Mesenchymal stem cell (in vitro differentiated cells and primary cell): Measurements from ENCODE around the gene DPEP3.
A peak's percentile ranks its signal among the peaks of the same experiment; 100 is the strongest.

ENCODE experiments used
- DNase-seq: peaks from one replicate; pipeline ENCODE4 v3.0.0-alpha.2; 2013
- H2AFZ ChIP-seq: one replicate; pipeline ENCODE4 v1.6.1; 2013; ENCODE audit warnings: low read depth, mild to moderate bottlenecking, control low read depth, inconsistent platforms, low read length, moderate library complexity
- H2AK5ac ChIP-seq: 2 replicates; pipeline ENCODE4 v1.6.1; 2013; ENCODE audit warnings: low read length, moderate library complexity, mild to moderate bottlenecking, inconsistent platforms; ENCODE audit not compliant: severe bottlenecking
- H2BK120ac ChIP-seq: one replicate; pipeline ENCODE4 v1.6.1; 2013; ENCODE audit warnings: low read depth, mild to moderate bottlenecking, inconsistent platforms, low read length, moderate library complexity
- H2BK12ac ChIP-seq, 2 experiments: one replicate each; pipeline ENCODE4 v1.6.1; 2013; ENCODE audit warnings: inconsistent platforms in 2 of 2, low read length in 2 of 2, mild to moderate bottlenecking in 2 of 2, moderate library complexity in 2 of 2, control low read depth in 1 of 2
- H2BK15ac ChIP-seq: one replicate; pipeline ENCODE4 v1.6.1; 2013; ENCODE audit warnings: mild to moderate bottlenecking, low read depth, inconsistent platforms; ENCODE audit not compliant: poor library complexity, severe bottlenecking
- H2BK5ac ChIP-seq: 2 replicates; pipeline ENCODE4 v1.6.1; 2013; ENCODE audit warnings: low read depth, mild to moderate bottlenecking, low read length, control low read depth, inconsistent platforms; ENCODE audit not compliant: poor library complexity, severe bottlenecking
- H3K14ac ChIP-seq, 2 experiments: one replicate each; pipeline ENCODE4 v1.6.1; 2013; ENCODE audit warnings: inconsistent platforms in 2 of 2, low read length in 2 of 2, control low read depth in 1 of 2, mild to moderate bottlenecking in 1 of 2, moderate library complexity in 1 of 2
- H3K18ac ChIP-seq, 2 experiments: one replicate each; pipeline ENCODE4 v1.6.1; 2013; ENCODE audit warnings: inconsistent platforms in 2 of 2, low read length in 2 of 2, control low read depth in 1 of 2, low read depth in 1 of 2, mild to moderate bottlenecking in 1 of 2
- H3K23ac ChIP-seq, 2 experiments: one replicate each; pipeline ENCODE4 v1.6.1; 2013; ENCODE audit warnings: inconsistent platforms in 2 of 2, low read length in 2 of 2, mild to moderate bottlenecking in 2 of 2, moderate library complexity in 2 of 2, control low read depth in 1 of 2
- H3K27ac ChIP-seq: 2 replicates; pipeline ENCODE4 v1.5.1; 2013; ENCODE audit warnings: mild to moderate bottlenecking, moderate library complexity, low read length, control low read depth, inconsistent platforms; ENCODE audit not compliant: poor library complexity, severe bottlenecking
- H3K27me3 ChIP-seq, 2 experiments: 2 replicates each; pipeline versions ENCODE4 v1.6.1 to v1.7.0; 2013; ENCODE audit warnings: low read length in 2 of 2, mild to moderate bottlenecking in 2 of 2, moderate library complexity in 2 of 2, control low read depth in 1 of 2, inconsistent platforms in 1 of 2; ENCODE audit not compliant: control insufficient read depth in 1 of 2, insufficient read depth in 1 of 2
- H3K36me3 ChIP-seq, 2 experiments: 2 replicates each; pipeline versions ENCODE4 v1.6.1 to v1.7.0; 2013; ENCODE audit warnings: low read length in 2 of 2, control low read depth in 1 of 2, inconsistent platforms in 1 of 2, low read depth in 1 of 2, mild to moderate bottlenecking in 1 of 2; ENCODE audit not compliant: insufficient read depth in 2 of 2, control insufficient read depth in 1 of 2
- H3K4ac ChIP-seq, 2 experiments: one replicate each; pipeline ENCODE4 v1.6.1; 2013; ENCODE audit warnings: inconsistent platforms in 2 of 2, low read length in 2 of 2, mild to moderate bottlenecking in 2 of 2, moderate library complexity in 2 of 2, control low read depth in 1 of 2, low read depth in 1 of 2
- H3K4me1 ChIP-seq: 2 replicates; pipeline ENCODE4 v1.6.1; 2013; ENCODE audit warnings: low read depth, low read length, control low read depth; ENCODE audit not compliant: control insufficient read depth, insufficient read depth
- H3K4me2 ChIP-seq: 2 replicates; pipeline ENCODE4 v1.6.1; 2013; ENCODE audit warnings: low read length, mild to moderate bottlenecking, inconsistent platforms; ENCODE audit not compliant: poor library complexity, severe bottlenecking
- H3K4me3 ChIP-seq, 2 experiments: 2 replicates each; pipeline versions ENCODE4 v1.5.1 to v1.7.0; 2013; ENCODE audit warnings: low read length in 2 of 2, mild to moderate bottlenecking in 2 of 2, control low read depth in 1 of 2, low read depth in 1 of 2; ENCODE audit not compliant: insufficient read depth in 1 of 2
- H3K79me1 ChIP-seq: replicated peaks from 2 replicates; pipeline ENCODE4 v1.6.1; 2013; ENCODE audit warnings: mild to moderate bottlenecking, control low read depth, low read length, inconsistent platforms; ENCODE audit not compliant: poor library complexity, severe bottlenecking
- H3K9ac ChIP-seq: 2 replicates; pipeline ENCODE4 v1.7.0; 2013; ENCODE audit warnings: mild to moderate bottlenecking, low read length, moderate library complexity
- H3K9me3 ChIP-seq: 2 replicates; pipeline ENCODE4 v1.7.0; 2013; ENCODE audit warnings: mild to moderate bottlenecking, low read length; ENCODE audit not compliant: control insufficient read depth
- H4K8ac ChIP-seq: one replicate; pipeline ENCODE4 v1.6.1; 2013; ENCODE audit warnings: inconsistent platforms, mild to moderate bottlenecking, low read length, moderate library complexity
- H4K91ac ChIP-seq: one replicate; pipeline ENCODE4 v1.6.1; 2013; ENCODE audit warnings: mild to moderate bottlenecking, low read length, inconsistent platforms
- whole genome bisulfite sequencing: methylation state at CpG from one replicate; pipeline ENCODE4 v1.1.7; 2013; ENCODE audit warnings: mixed read lengths; 5-methylcytosine and 5-hydroxymethylcytosine counted together

Gene DPEP3

DNA sequence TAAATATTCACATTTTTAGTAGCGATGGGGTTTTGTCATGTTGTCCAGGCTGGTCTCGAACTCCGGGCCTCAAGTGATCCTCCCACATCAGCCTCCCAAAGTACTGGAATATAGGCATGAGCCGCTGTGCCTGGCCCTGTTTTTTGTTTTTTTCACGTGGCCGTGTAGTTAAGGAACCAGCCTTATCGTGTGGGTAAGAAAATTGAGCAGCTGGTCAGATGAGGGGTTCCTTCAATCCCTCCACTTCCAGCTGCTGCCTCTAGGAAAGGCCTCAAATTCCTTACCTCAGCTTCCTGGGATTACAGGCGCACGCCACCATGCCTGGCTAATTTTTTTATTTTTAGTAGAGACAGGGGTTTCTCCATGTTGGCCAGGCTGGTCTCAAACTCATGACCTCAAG is 24.9 kb upstream of the DPEP3 start:
- Histone ChIP-seq H4K91ac (no peak overlapping the region), H3K4me1 (peaks cover 1% of the 10 kb centered on the region), H2BK5ac (no peak overlapping the region), H2BK120ac (no peak overlapping the region), H3K18ac (no peak overlapping the region), H2AFZ (no peak overlapping the region), H2AK5ac (no peak overlapping the region), H3K4me3 (no peak overlapping the region), H2BK15ac (no peak overlapping the region), H4K8ac (no peak overlapping the region), H3K9ac (no peak overlapping the region), H2BK12ac (no peak overlapping the region), H3K14ac (no peak overlapping the region), H3K79me1 (no peaks in the 10 kb centered on the region), H3K36me3 (no peaks in the 10 kb centered on the region), H3K27ac (no peak overlapping the region), H3K9me3 (no peaks in the 10 kb centered on the region), H3K23ac (no peak overlapping the region), H3K4me2 (no peak overlapping the region), H3K27me3 (peaks cover 0 to 10% of the 10 kb centered on the region in 2 experiments), H3K4ac (no peak overlapping the region)
- 95% methylated on average over 7 of the region's 9 CpGs for WGBS
- no peak for DNase-seq

DNA sequence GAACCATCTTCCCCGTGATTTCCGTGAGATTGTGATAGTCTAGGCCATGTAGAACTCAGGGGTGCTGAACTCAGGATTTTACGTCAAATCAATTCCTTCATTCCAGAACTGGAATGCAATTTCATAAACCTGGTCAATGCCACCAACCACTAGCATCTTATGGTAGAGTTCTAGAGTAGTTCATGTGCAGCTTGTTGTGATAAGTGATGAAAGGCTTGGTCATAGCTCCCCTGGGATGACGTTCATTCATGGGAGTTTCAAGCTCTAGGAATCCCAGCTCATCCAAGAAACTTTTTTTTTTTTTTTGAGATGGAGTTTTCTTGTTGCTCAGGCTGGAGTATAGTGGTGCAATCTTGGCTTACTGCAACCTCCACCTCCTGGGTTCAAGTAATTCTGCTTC is 22.7 kb upstream of the DPEP3 start:
- H3K4me3 ChIP-seq, result no peak overlapping the region
- H4K91ac ChIP-seq, result no peak overlapping the region
- H3K9me3 ChIP-seq, result no peaks in the 10 kb centered on the region
- H3K27ac ChIP-seq, result no peak overlapping the region
- H3K9ac ChIP-seq, result no peak overlapping the region
- DNase-seq, result peak; percentile 16
- H3K4me2 ChIP-seq, result no peak overlapping the region
- H3K27me3 ChIP-seq, result peaks cover 0 to 4% of the 10 kb centered on the region in 2 experiments
- H3K23ac ChIP-seq, result no peak overlapping the region
- H3K18ac ChIP-seq, result no peak overlapping the region
- no peak overlapping the region for H4K8ac ChIP-seq
- H3K4ac ChIP-seq, result no peak overlapping the region
- no peak overlapping the region for H2BK12ac ChIP-seq
- no peaks in the 10 kb centered on the region for H3K36me3 ChIP-seq
- WGBS, result 69% methylated on average over 3 of the region's 4 CpGs
- H2BK120ac ChIP-seq, result no peak overlapping the region
- H2AFZ ChIP-seq, result no peak overlapping the region
- peaks cover 1% of the 10 kb centered on the region for H3K4me1 ChIP-seq
- H3K79me1 ChIP-seq, result no peaks in the 10 kb centered on the region
- no peak overlapping the region for H2BK15ac ChIP-seq
- H3K14ac ChIP-seq, result no peak overlapping the region
- no peak overlapping the region for H2BK5ac ChIP-seq
- H2AK5ac ChIP-seq, result no peak overlapping the region

- Histone ChIP-seq H2BK15ac (no peak overlapping the region), H3K9ac (no peak overlapping the region), H3K36me3 (no peaks in the 10 kb centered on the region), H3K9me3 (no peaks in the 10 kb centered on the region), H2AK5ac (no peak overlapping the region), H3K4me2 (no peak overlapping the region), H3K79me1 (no peaks in the 10 kb centered on the region), H3K23ac (no peak overlapping the region), H2BK12ac (no peak overlapping the region), H3K4me1 (no peaks in the 10 kb centered on the region), H2BK120ac (no peak overlapping the region), H3K4ac (no peak overlapping the region), H3K27ac (no peak overlapping the region), H3K14ac (no peak overlapping the region), H4K8ac (no peak overlapping the region), H4K91ac (no peak overlapping the region), H3K27me3 (peaks cover 0 to 4% of the 10 kb centered on the region in 2 experiments), H3K18ac (no peak overlapping the region), H2AFZ (no peak overlapping the region), H2BK5ac (no peak overlapping the region), H3K4me3 (no peak overlapping the region)
- DNase-seq, result peak; percentile 13
- WGBS, result 54% methylated on average over 3 of the region's 3 CpGs
Observed at GRCh38 chr16:68000450-68000849, 20.2 kb upstream of the DPEP3 start.

DNA sequence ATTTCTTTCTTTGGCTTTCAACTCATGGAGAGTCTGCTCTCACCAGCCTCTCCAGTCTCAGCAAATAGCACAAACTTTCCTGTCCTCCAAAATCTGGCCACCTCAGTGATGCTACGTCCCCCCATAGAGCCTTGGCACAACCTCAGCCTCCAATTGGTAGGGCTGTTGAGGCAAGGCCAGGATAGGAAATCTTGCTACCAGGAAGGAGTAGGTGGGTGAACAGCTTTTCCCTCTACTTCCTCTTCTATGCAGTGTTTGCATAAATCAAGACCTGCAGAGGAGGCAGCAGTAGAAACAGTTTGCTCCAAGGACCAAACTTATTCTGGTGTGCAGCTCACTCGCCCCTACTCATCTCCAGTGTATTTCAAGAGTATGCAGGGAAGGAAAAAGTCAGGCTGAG is 19.7 kb upstream of the DPEP3 start:
- no peak overlapping the region for H3K4me2 ChIP-seq
- H2BK12ac ChIP-seq, result no peak overlapping the region
- no peak overlapping the region for H2BK5ac ChIP-seq
- no peak overlapping the region for H2AK5ac ChIP-seq
- H3K4ac ChIP-seq, result no peak overlapping the region
- 83% methylated on average over 1 of the region's 2 CpGs for WGBS
- no peaks in the 10 kb centered on the region for H3K9me3 ChIP-seq
- no peak overlapping the region for H2AFZ ChIP-seq
- no peak overlapping the region for H3K27ac ChIP-seq
- H3K4me3 ChIP-seq, result no peak overlapping the region
- H3K23ac ChIP-seq, result no peak overlapping the region
- H2BK15ac ChIP-seq, result no peak overlapping the region
- no peaks in the 10 kb centered on the region for H3K36me3 ChIP-seq
- H3K9ac ChIP-seq, result no peak overlapping the region
- H3K4me1 ChIP-seq, result no peaks in the 10 kb centered on the region
- H3K18ac ChIP-seq, result peak overlapping the region in 1 of 2 experiments; percentile 43
- H3K27me3 ChIP-seq, result peaks cover 0 to 4% of the 10 kb centered on the region in 2 experiments
- no peaks in the 10 kb centered on the region for H3K79me1 ChIP-seq
- H4K91ac ChIP-seq, result no peak overlapping the region
- no peak for DNase-seq
- no peak overlapping the region for H4K8ac ChIP-seq
- H3K14ac ChIP-seq, result no peak overlapping the region
- no peak overlapping the region for H2BK120ac ChIP-seq
